ENCODE data around the gene ZNF414.
A peak's percentile ranks its signal among the peaks of the same experiment; 100 is the strongest.

DNA sequence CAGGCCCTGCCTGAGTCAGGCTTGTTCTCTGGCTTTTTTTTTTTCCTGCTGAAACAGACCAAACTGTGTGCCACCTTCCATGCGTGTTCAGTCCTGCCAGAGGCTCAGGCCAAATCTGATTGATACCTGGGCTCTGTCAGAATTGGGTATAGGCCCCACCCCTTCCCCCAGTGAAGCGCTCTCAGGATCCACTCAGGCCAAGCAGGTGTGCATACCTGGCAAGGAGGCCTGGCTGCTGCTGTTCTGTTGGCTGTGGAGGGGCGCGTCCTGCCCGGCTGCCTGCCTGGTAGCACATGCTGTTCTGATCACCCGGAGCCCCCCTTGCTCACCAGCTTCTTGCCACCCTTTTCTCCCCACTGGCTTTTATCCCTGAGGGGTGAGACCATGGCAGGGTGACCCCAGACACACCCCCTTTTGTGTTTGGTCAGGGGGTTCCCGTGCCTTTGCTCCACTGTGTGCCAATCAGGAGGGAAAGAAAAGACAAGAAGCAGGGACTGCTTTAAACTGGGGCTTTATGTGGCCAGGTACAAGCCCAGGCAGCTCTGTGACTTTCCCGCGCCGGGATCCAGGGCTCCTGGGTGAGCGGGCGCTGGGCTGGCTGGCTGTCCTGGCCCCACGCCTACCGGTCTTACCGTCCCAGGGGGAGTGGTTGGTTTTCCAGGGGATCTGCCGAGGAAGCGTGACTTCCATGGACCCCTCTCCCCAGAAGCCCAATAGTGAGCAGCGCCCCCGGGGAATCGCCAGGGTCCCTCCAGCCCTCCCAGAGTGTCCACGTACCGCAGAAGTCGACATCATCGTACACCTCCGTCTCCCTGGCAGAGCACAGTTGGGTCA lies 24.2 kb downstream of the ZNF414 start:
- 0 out of 2 replicates have a peak, but pooled peaks have one; percentile 17 for TF ChIP-seq POLR2AphosphoS5 (IDR thresholded peaks at IDR 0.05; ENCODE audit: borderline replicate concordance, low read depth, low read length)
- no peak for TF ChIP-seq EZH2 (IDR thresholded peaks at IDR 0.05)
